ENCODE results near the gene NBAS. TPM values are rescaled to one million over a fixed set of nuclear protein-coding genes. Genes with fewer than 3 reads are reported as not detected.
A peak's percentile ranks its signal among the peaks of the same experiment; 100 is the strongest.

Gene NBAS
- total and polyA plus RNA-seq, 4 donors, result 55.6 to 105 (median 73.0) TPM

DNA sequence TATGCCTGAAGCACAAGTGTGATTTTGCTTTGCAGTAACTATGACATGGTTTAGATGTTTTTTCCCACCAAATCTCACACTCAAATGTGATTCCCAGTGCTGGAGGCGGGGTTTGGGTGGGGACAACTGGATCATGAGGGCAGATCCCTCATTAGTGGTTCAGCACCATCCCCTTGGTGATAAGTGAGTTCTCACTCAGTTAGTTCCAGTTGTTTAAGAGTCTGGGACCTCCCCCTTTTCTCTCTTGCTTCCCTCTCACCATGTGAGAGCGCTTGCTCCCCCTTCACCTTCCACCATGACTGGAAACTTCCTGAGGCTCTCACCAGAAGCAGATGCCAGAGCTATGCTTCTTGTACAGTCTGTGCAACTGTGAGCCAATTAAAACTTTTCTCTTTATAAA lies 102.9 kb downstream of the NBAS start:
- H3K36me3 ChIP-seq (ENCODE audit: control insufficient read depth, insufficient read depth, low read length), result peaks cover 7% of the 10 kb centered on the region
- no peaks in the 10 kb centered on the region for H3K27me3 ChIP-seq (ENCODE audit: control insufficient read depth, insufficient read depth, low read length)
- H3K4me3 ChIP-seq (ENCODE audit: low read depth, low read length), result no peak overlapping the region
- DNase-seq (ENCODE audit: low read depth in 4 of 6, low spot score in 6 of 6), result no peak
- H3K27ac ChIP-seq (ENCODE audit: low read depth, low read length), result no peak overlapping the region
- no peaks in the 10 kb centered on the region for H3K4me1 ChIP-seq (ENCODE audit: control insufficient read depth, insufficient read depth, low read length)
- no peaks in the 10 kb centered on the region for H3K9me3 ChIP-seq (ENCODE audit: control insufficient read depth, insufficient read depth, low read length)
- no CpG with 5 or more reads among the region's 2 CpGs for WGBS (ENCODE audit: insufficient coverage)

DNA sequence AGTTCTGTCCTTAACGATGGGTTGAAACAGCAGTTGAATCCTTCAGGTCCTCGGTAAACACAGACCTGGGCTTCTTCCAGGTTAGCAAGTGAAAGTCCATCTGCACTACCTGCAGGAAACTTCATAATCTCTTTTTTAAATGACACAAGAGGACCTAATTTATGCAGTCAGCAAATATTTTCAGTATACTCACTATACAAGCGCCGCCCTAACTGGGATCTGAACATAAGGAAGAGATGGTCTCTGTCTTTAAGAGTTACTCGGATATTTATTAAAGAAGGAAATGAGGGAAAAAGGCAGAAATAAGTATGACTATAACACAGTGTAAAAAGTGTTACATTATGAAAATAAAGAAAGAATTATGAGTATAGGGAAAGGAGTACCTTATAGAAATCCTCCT lies 103.3 kb downstream of the NBAS start:
- Histone ChIP-seq H3K36me3 (ENCODE audit: control insufficient read depth, insufficient read depth, low read length) (peaks cover 5% of the 10 kb centered on the region), H3K4me1 (ENCODE audit: control insufficient read depth, insufficient read depth, low read length) (no peaks in the 10 kb centered on the region)
- 94% methylated on average over 2 of the region's 5 CpGs for WGBS (ENCODE audit: insufficient coverage)

DNA sequence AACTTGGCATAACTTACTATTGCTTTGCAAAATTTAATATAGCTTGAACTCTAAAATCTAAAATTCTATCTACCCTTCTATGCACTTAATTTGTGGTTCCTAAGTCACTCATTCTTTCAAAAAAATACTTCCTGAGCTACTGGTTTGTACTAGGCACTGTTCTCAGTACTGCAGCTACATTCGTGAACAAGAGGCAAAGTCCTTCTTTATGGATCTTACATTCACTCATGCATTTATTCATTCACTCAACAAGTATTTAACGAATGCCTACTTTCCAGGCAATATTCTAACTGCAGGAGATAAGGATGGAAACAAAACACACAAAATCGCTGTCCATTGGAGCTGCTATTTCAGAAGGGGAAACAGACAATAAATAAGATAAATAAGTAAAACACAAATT lies 104.8 kb downstream of the NBAS start:
- DNase-seq (ENCODE audit: low read depth in 4 of 6, low spot score in 6 of 6), result no peak
- H3K27ac ChIP-seq (ENCODE audit: low read depth, low read length), result no peak overlapping the region
- WGBS (ENCODE audit: insufficient coverage), result 75% methylated on average over 1 of the region's 3 CpGs
- H3K4me1 ChIP-seq (ENCODE audit: control insufficient read depth, insufficient read depth, low read length), result no peaks in the 10 kb centered on the region
- H3K9me3 ChIP-seq (ENCODE audit: control insufficient read depth, insufficient read depth, low read length), result no peaks in the 10 kb centered on the region
- H3K36me3 ChIP-seq (ENCODE audit: control insufficient read depth, insufficient read depth, low read length), result peaks cover 3% of the 10 kb centered on the region
- H3K27me3 ChIP-seq (ENCODE audit: control insufficient read depth, insufficient read depth, low read length), result no peaks in the 10 kb centered on the region
- no peak overlapping the region for H3K4me3 ChIP-seq (ENCODE audit: low read depth, low read length)

More for the DNA sequence above, 103.3 kb downstream of the NBAS start:
- no peak for DNase-seq (ENCODE audit: low read depth in 4 of 6, low spot score in 6 of 6)
- no peak overlapping the region for H3K27ac ChIP-seq (ENCODE audit: low read depth, low read length)
- no peak overlapping the region for H3K4me3 ChIP-seq (ENCODE audit: low read depth, low read length)
- H3K27me3 ChIP-seq (ENCODE audit: control insufficient read depth, insufficient read depth, low read length), result no peaks in the 10 kb centered on the region
- no peaks in the 10 kb centered on the region for H3K9me3 ChIP-seq (ENCODE audit: control insufficient read depth, insufficient read depth, low read length)

DNA sequence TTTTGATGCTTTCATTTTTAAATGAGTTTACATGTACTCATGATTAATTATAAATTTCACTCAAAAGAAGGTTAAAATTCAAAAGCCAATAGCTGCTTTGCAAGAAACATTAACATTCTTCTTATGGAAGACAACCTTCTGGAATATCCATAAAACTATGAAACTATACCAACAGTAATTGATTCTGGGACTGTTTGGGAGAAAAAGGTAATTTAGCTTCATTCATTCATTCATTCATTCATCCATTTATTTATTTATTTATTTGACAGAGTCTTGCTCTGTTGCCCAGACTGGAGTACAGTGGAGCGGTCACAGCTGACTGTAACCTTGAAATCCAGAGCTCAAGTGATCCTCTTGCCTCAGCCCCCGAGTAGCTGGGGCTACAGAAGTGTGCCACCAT lies 110.3 kb downstream of the NBAS start:
- Histone ChIP-seq H3K4me3 (ENCODE audit: low read depth, low read length) (no peak overlapping the region), H3K9me3 (ENCODE audit: control insufficient read depth, insufficient read depth, low read length) (no peaks in the 10 kb centered on the region), H3K36me3 (ENCODE audit: control insufficient read depth, insufficient read depth, low read length) (no peaks in the 10 kb centered on the region), H3K4me1 (ENCODE audit: control insufficient read depth, insufficient read depth, low read length) (no peaks in the 10 kb centered on the region), H3K27ac (ENCODE audit: low read depth, low read length) (no peak overlapping the region), H3K27me3 (ENCODE audit: control insufficient read depth, insufficient read depth, low read length) (no peaks in the 10 kb centered on the region)
- no peak for DNase-seq (ENCODE audit: low read depth in 4 of 6, low spot score in 6 of 6)
- WGBS (ENCODE audit: insufficient coverage), result 66% methylated on average over 2 of the region's 2 CpGs

DNA sequence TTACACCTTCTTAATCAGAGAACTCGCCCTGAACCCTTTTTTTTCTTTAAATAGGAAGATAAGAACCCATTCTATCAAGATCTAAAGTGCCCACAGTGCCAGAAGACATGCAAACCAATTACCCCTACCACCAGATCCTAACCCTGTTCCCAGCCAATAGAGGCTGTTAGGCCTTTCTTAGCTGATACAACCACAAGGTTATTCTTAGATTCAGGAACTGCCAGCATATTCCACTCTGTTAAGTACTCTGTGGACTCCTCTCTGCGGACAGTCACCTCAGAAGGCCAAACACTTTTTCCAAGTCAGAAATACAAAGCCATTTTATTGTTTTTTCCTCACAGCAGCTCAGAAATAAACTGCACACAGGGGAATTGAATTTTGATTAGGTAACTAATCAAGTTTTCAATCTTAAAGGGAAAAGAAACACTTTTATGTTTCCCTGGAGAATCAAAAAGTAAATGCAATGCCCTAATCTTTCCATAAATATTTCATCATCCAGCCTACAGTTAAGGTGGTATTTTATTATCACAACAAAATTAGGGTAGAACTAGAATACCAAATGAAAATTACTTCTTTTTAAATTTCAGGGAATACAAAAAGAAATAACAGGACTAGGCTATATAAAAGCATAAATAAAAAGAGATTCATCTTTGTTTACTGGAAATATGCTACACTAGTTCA lies 111.4 kb downstream of the NBAS start:
- no peaks in the 10 kb centered on the region for H3K9me3 ChIP-seq (ENCODE audit: control insufficient read depth, insufficient read depth, low read length)
- H3K4me3 ChIP-seq (ENCODE audit: low read depth, low read length), result no peak overlapping the region
- no peak overlapping the region for H3K27ac ChIP-seq (ENCODE audit: low read depth, low read length)
- no peaks in the 10 kb centered on the region for H3K36me3 ChIP-seq (ENCODE audit: control insufficient read depth, insufficient read depth, low read length)
- no peaks in the 10 kb centered on the region for H3K27me3 ChIP-seq (ENCODE audit: control insufficient read depth, insufficient read depth, low read length)
- 80% methylated on average over 2 of the region's 2 CpGs for WGBS (ENCODE audit: insufficient coverage)
- no peaks in the 10 kb centered on the region for H3K4me1 ChIP-seq (ENCODE audit: control insufficient read depth, insufficient read depth, low read length)
- peak in 1 of 6 donors; percentile 39 for DNase-seq (ENCODE audit: low read depth in 4 of 6, low spot score in 6 of 6)

DNA sequence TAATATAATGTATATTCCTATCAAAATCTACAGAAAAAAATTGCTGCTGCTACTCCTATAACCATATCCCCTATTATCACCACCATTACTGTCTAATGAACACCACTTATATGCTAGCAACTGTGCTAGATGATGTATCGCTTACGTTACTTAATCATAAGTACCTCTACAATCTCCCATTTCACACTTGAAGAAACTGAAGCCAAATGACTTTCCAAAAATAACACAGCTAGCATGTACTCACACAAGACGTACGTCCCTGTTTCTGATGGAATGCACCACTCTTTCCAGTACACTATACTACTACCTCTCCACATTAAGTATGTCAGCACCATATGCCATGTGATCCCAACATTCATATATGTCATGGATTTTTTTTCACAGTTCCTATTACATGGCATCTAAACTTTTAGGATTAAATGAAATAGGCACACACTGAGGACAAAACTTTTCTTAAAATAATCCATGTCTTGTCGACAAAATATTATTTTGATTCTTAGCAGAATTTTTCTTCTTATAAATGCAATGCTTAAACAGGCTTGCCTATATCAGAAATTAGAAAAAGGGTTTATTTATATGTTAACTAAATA lies 112.8 kb downstream of the NBAS start:
- Histone ChIP-seq H3K27me3 (ENCODE audit: control insufficient read depth, insufficient read depth, low read length) (no peaks in the 10 kb centered on the region), H3K4me1 (ENCODE audit: control insufficient read depth, insufficient read depth, low read length) (no peaks in the 10 kb centered on the region), H3K36me3 (ENCODE audit: control insufficient read depth, insufficient read depth, low read length) (no peaks in the 10 kb centered on the region), H3K27ac (ENCODE audit: low read depth, low read length) (no peak overlapping the region), H3K4me3 (ENCODE audit: low read depth, low read length) (no peak overlapping the region), H3K9me3 (ENCODE audit: control insufficient read depth, insufficient read depth, low read length) (no peaks in the 10 kb centered on the region)
- 91% methylated on average over 4 of the region's 5 CpGs for WGBS (ENCODE audit: insufficient coverage)
- peak in 1 of 6 donors; percentile 51 for DNase-seq (ENCODE audit: low read depth in 4 of 6, low spot score in 6 of 6)

DNA sequence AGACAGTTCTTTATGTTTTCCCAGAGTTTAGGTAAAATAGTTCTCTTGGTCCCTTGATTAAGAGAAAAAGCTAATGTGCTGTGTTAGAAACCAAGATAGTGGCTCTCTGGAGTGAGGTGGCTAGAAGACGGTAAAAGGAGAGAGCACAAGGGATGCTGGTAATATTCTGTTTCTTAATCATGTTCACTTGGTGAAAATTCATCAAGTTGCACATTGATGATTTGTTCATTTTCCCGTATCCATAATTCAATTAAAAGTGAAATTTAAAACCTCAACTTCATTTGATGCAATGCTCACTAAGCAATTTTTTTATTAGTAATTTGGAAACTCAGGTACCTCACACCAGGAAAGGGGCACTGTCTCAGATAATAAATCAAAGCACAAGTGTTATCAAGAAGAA lies 113.8 kb downstream of the NBAS start:
- Histone ChIP-seq H3K36me3 (ENCODE audit: control insufficient read depth, insufficient read depth, low read length) (no peaks in the 10 kb centered on the region), H3K27ac (ENCODE audit: low read depth, low read length) (no peak overlapping the region), H3K4me3 (ENCODE audit: low read depth, low read length) (no peak overlapping the region), H3K9me3 (ENCODE audit: control insufficient read depth, insufficient read depth, low read length) (no peaks in the 10 kb centered on the region), H3K27me3 (ENCODE audit: control insufficient read depth, insufficient read depth, low read length) (no peaks in the 10 kb centered on the region), H3K4me1 (ENCODE audit: control insufficient read depth, insufficient read depth, low read length) (no peaks in the 10 kb centered on the region)
- no peak for DNase-seq (ENCODE audit: low read depth in 4 of 6, low spot score in 6 of 6)
- WGBS (ENCODE audit: insufficient coverage), result 67% methylated on average over 1 of the region's 2 CpGs

DNA sequence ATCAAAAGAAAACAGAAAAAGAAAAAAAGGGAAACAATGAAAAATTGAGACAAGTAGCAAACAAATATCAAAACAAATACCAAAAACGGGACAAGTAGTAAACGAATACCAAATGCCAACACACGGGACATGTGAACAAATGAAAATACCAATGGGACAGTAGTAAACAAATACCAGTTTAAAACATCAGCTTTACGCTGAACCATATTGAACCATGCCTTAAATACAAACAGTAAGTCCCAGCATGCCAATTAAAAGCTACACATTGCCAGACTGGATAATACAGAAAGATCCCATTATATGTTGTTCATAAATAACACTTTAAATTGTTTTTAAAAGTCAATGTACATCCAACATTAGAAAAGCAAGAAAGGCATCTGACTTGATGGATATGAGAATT lies 114.2 kb downstream of the NBAS start:
- no peak for DNase-seq (ENCODE audit: low read depth in 4 of 6, low spot score in 6 of 6)
- WGBS (ENCODE audit: insufficient coverage), result no CpG with 5 or more reads among the region's 4 CpGs
- Histone ChIP-seq H3K4me3 (ENCODE audit: low read depth, low read length) (no peak overlapping the region), H3K27me3 (ENCODE audit: control insufficient read depth, insufficient read depth, low read length) (no peaks in the 10 kb centered on the region), H3K4me1 (ENCODE audit: control insufficient read depth, insufficient read depth, low read length) (no peaks in the 10 kb centered on the region), H3K9me3 (ENCODE audit: control insufficient read depth, insufficient read depth, low read length) (no peaks in the 10 kb centered on the region), H3K36me3 (ENCODE audit: control insufficient read depth, insufficient read depth, low read length) (no peaks in the 10 kb centered on the region), H3K27ac (ENCODE audit: low read depth, low read length) (no peak overlapping the region)

DNA sequence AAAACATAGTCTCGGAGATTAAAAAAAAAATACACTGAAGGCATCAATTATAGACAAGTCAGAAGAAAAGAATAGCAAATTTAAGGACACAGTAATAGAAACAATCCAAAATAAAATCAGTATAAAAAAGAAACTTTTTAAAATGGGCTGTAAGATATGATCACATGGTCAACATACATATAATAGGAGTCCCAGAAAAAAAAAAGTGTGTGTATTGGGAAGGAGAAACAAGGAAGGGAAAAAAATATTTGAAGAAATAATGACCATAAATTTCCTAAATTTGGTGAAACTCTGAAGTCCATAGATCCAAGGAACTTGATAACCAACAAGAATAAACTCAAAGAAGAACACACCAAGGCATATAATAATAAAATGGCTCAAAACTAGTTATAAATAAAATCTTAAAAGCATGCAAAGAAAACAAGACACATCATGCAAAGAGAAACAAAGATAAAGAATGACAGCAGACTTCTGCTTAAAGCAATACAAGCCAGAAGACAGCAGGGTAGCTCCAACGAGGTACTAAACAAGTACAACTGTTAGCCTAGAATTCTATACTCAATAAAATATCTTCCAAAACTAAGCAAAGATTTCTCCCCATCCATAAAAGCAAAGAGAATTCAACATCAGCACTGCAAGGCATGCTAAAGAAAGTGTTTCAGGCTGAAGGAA lies 115.1 kb downstream of the NBAS start:
- Histone ChIP-seq H3K36me3 (ENCODE audit: control insufficient read depth, insufficient read depth, low read length) (no peaks in the 10 kb centered on the region), H3K4me1 (ENCODE audit: control insufficient read depth, insufficient read depth, low read length) (no peaks in the 10 kb centered on the region), H3K4me3 (ENCODE audit: low read depth, low read length) (no peak overlapping the region), H3K27me3 (ENCODE audit: control insufficient read depth, insufficient read depth, low read length) (no peaks in the 10 kb centered on the region), H3K9me3 (ENCODE audit: control insufficient read depth, insufficient read depth, low read length) (no peaks in the 10 kb centered on the region), H3K27ac (ENCODE audit: low read depth, low read length) (no peak overlapping the region)
- DNase-seq (ENCODE audit: low read depth in 4 of 6, low spot score in 6 of 6), result no peak
- WGBS (ENCODE audit: insufficient coverage), result no CpG with 5 or more reads among the region's 2 CpGs
